HG02571 (cell line): ENCODE measurements around the gene NLK.
"Not testable (repeated sequence)": the region's sequence is repeated elsewhere in the genome, so short reads cannot be mapped to it uniquely, and the experiment has no call there.

Experiments used
- ATAC-seq: cut with Tn5 transposase; IDR thresholded peaks from one replicate; pipeline ENCODE4 v1.9.1; 2021; ENCODE audit warnings: mild to moderate bottlenecking, moderate library complexity; ENCODE audit not compliant: unreplicated experiment

Gene NLK

GRCh38 chr17:28228109-28228840 is 185.8 kb downstream of the NLK start:
- ATAC-seq: no peak

DNA sequence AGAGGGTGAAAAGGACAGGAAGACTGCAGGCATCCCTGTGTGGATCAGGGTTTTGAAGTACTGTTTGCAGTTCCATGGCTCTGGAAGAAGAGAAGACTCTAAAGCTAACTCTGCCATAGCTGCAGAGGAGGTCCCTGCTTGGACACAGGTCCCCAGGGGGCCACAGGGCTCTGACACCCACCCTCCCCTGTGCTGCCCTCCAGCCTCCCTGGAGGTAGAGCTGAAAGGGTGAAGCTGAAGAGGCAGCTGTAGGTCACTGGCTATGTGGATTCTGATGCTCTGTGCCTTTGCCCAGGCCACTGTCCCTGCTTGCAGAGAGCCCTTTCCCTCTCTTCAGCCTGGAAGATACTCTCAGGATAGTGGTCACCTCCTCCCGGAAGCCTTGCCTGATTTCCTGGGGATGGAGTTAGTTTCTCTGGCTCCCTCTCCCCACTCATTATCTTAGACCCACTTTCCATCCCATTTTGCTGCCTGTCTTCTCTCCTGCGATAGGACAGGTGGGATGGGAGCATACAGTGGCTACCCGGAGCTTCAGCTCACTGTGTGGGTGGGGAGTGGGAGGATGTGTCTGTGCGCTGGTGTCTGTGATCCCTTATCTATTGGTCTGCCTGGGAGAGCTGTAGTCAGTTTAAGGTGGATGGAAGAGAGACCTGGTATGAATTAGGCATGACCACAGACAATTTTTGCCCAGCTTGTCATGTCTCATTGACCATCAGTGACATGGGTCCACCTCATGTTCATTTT is 186.7 kb downstream of the NLK start:
- ATAC-seq: no peak

- ATAC-seq: no peak
These were observed 187.5 kb downstream of the NLK start for GRCh38 chr17:28230011-28230410.

GRCh38 chr17:28230607-28231006 is 188.1 kb downstream of the NLK start:
- ATAC-seq: not testable (repeated sequence)

DNA sequence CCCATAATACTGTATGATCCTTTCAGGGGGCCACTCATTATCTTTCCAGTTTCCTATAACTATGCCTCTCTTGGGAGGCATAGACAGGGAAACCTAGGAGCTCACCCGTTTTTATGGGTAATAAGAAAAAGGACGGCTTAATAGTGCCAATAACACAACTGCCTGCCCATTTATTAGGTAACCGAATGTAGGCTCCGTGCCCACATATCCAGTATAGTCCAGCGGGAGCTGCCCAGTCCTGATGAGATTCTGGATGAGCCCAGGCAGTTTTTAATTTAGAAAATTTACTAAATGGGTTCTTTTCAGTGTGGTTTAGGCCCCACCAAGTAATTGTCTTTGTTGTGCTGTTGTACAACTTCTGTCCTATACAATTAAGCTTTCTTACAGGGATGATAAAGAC is 189.1 kb downstream of the NLK start:
- not testable (repeated sequence) for ATAC-seq

- not testable (repeated sequence) for ATAC-seq
These were observed 190.7 kb downstream of the NLK start for GRCh38 chr17:28232966-28233870.

DNA sequence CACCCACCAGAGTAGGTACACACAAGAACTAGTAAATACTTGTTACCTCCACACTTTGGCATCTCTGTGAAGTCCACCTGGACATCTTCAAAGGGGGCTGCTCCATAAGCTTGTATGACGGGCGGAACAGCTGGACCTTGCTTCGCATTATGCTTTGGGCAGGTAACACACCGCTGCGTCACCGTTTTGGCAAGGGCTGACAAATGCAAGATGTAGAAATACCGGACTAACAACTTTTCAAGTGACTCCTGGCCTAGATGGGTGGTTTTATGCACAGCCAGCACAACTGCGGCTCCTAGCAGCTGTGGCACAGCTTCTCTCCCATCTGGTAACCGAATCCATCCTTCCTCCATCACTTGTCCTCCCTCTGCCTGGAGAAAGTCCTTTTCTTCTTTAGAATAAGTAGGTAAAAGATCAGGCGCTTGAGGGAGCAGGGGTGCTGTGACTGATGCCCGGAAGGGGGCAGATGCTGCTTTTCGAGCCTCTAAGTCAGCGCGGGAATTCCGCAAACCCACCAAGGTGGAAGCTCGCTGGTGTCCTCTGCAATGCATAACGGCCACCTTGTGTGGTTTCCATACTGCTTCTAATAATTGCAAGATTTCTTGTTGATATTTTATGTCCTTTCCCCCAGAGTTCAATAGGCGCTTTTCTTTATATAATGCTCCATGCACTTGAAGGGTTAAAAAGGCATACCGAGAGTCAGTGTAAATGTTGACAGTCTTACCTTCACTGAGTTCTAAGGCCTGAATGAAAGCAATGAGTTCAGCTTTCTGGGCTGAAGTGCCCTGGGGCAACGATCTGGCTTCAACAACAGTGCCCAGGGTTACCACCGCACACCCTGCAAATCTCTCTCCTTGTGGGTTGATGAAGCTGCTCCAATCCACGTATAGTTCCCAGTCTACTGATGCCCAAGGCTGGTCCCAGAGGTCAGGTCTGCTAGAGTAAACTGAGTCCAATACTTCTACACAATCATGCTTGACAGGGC is 191.7 kb downstream of the NLK start:
- ATAC-seq: not testable (repeated sequence)

- not testable (repeated sequence) for ATAC-seq
These were observed 192.7 kb downstream of the NLK start for GRCh38 chr17:28235066-28235700.

DNA sequence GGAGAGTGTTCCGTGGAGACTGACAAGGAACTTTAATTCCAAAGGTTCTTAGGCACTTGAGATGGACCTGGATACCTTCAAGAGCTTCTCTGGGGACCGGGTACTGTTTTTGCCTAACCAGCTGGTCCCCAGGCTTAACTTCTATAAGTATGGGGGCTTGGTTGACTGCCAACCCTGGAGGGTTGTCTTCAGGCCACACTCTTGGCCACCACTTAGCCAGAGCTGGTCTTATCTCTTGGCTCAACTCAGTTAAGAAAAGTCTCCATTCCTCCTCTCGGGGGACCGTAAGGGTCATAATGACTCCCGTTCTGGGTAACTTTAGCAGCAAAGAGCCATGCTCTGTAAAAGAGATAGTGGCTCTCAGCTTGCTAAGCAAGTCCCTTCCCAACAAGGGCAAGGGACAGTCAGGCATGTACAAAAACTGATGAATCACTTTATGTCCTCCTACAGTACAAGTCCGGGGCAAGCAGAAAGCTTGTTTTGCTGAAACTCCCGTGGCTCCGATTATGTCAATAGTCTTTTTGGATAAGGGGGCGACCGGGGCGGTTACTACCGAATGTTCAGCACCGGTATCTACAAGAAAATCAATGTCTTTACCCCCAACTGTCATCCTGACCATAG is 193.7 kb downstream of the NLK start:
- not testable (repeated sequence) for ATAC-seq

GRCh38 chr17:28238547-28239270 is 196.2 kb downstream of the NLK start:
- not testable (repeated sequence) for ATAC-seq

GRCh38 chr17:28239271-28239624 is 196.8 kb downstream of the NLK start:
- no peak for ATAC-seq

- ATAC-seq: no peak
These were observed 198.3 kb downstream of the NLK start for GRCh38 chr17:28240688-28241340.

- ATAC-seq: no peak
These were observed 200.3 kb downstream of the NLK start for GRCh38 chr17:28242791-28243190.

DNA sequence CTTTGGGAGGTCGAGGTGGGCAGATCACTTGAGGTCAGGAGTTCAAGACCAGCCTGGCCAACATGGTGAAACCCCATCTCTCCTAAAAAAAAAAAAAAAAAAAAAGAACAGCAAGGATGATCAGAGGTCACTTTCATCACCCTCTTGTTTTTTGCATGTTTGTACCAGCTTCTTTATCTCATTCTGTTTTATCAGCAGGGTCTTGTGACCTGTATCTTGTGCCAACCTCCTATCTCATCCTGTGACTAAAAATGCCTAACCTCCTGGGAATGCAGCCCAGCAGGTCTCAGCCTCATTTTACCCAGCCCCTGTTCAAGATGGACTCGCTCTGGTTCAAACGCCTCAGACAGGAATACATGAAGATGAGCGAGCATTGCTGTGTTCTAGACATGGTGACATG is 200.8 kb downstream of the NLK start:
- ATAC-seq: not testable (repeated sequence)

- ATAC-seq: no peak
These were observed 202.0 kb downstream of the NLK start for GRCh38 chr17:28244446-28244845.
